HCT116 (cell line): Measurements from ENCODE around the gene HIGD2A. TPM values are rescaled to one million over a fixed set of nuclear protein-coding genes. Genes with fewer than 3 reads are reported as not detected.

Experiments
- ATAC-seq: fragments of 200-7000 bp; cut with Tn5 transposase; 2 replicates; pipeline ENCODE4 v1.9.1; 2020; ENCODE audit warnings: mild to moderate bottlenecking, moderate library complexity
- BruUV-seq: library from RNA; stranded (reverse); fragments of 400-500 nt; replicated peaks from 2 replicates; lab custom pipeline; 2021; lab: Mats Ljungman, UMichigan
- CTCF ChIA-PET: fragments of 300-600 bp; sonication (Branson Sonifier 250); formaldehyde crosslinking; loops from one replicate; lab custom pipeline; 2021; ENCODE audit warnings: antibody characterized with exemption; lab: Charles Lee
- POLR2A ChIA-PET: fragments of 300-600, 350-600 bp; sonication (Branson Sonifier 250); formaldehyde crosslinking; loops from one replicate; lab custom pipeline; 2021; ENCODE audit warnings: antibody characterized with exemption; lab: Charles Lee
- RAD21 ChIA-PET, 2 experiments: fragments of 300-600 bp; sonication (Branson Sonifier 250); formaldehyde crosslinking; loops; one replicate each; lab custom pipeline; 2023; ENCODE audit warnings: low total read pairs in 2 of 2; ENCODE audit not compliant: uncharacterized antibody in 2 of 2, unreplicated experiment in 2 of 2, low non-redundant PET in 1 of 2; lab: Charles Lee
- DNase-seq: peaks from one replicate; pipeline ENCODE4 v3.0.0-alpha.2; 2010; ENCODE audit warnings: low read depth, low spot score
- H2AFZ ChIP-seq: fragments of 200-600 bp; shearing (Covaris generic), sonication (generic); 2 replicates; pipeline ENCODE4 v1.6.1; 2017; ENCODE audit warnings: low read depth, mixed run types, mixed read lengths, antibody characterized with exemption, low read length; ENCODE audit not compliant: poor library complexity, severe bottlenecking
- H3K27ac ChIP-seq: 2 replicates; pipeline ENCODE4 v1.5.1; 2012; ENCODE audit warnings: low read depth, low read length
- H3K27me3 ChIP-seq: fragments of 200-600 bp; sonication (generic); 2 replicates; pipeline ENCODE4 v1.6.1; 2016; ENCODE audit warnings: mixed run types, low read length, mixed read lengths; ENCODE audit not compliant: insufficient read depth
- H3K36me3 ChIP-seq, 2 experiments: fragments of 200-500 bp in 1 of 2; fragments of 200-600 bp in 1 of 2; sonication (Bioruptor generic) in 1 of 2; sonication (generic) in 1 of 2; 2 replicates each; pipeline versions ENCODE4 v1.5.1 to v1.6.1; 2014 to 2016; ENCODE audit warnings: low read length in 2 of 2, inconsistent platforms in 1 of 2, mixed read lengths in 1 of 2, mixed run types in 1 of 2; ENCODE audit not compliant: insufficient read depth in 2 of 2, control insufficient read depth in 1 of 2
- H3K4me1 ChIP-seq, 2 experiments: fragments of 200-600 bp in 1 of 2; sonication (generic) in 1 of 2; 2 replicates each; pipeline versions ENCODE4 v1.5.1 to v1.6.1; 2012 to 2017; ENCODE audit warnings: low read length in 2 of 2, inconsistent platforms in 1 of 2, mild to moderate bottlenecking in 1 of 2, mixed read lengths in 1 of 2, mixed run types in 1 of 2, moderate library complexity in 1 of 2; ENCODE audit not compliant: insufficient read depth in 2 of 2, control insufficient read depth in 1 of 2
- H3K4me2 ChIP-seq: fragments of 200-600 bp; sonication (generic); 2 replicates; pipeline ENCODE4 v1.6.1; 2017; ENCODE audit warnings: mixed run types, low read length, mixed read lengths
- H3K4me3 ChIP-seq, 2 experiments: fragments of 200-600 bp in 1 of 2; sonication (generic) in 1 of 2; replicated peaks in 1 of 2; 2 replicates each; pipeline ENCODE4 v1.5.1; 2011 to 2016; ENCODE audit warnings: low read length in 2 of 2, control low read depth in 1 of 2, low read depth in 1 of 2, mild to moderate bottlenecking in 1 of 2, mixed read lengths in 1 of 2, mixed run types in 1 of 2
- H3K79me2 ChIP-seq: fragments of 200-600 bp; sonication (generic); 2 replicates; pipeline ENCODE4 v1.6.1; 2017; ENCODE audit warnings: mild to moderate bottlenecking, mixed run types, low read length, moderate library complexity, mixed read lengths; ENCODE audit not compliant: insufficient read depth
- H3K9ac ChIP-seq: fragments of 200-600 bp; sonication (generic); 2 replicates; pipeline ENCODE4 v1.6.1; 2016; ENCODE audit warnings: low read length, mixed read lengths
- H3K9me2 ChIP-seq: fragments of 200-600 bp; sonication (generic), shearing (Covaris generic); 2 replicates; pipeline ENCODE4 v1.6.1; 2017; ENCODE audit warnings: mixed run types, mild to moderate bottlenecking, moderate library complexity; ENCODE audit not compliant: insufficient read depth
- H3K9me3 ChIP-seq, 2 experiments: fragments of 200-500 bp in 1 of 2; fragments of 200-600 bp in 1 of 2; sonication (Bioruptor generic) in 1 of 2; sonication (generic) in 1 of 2; 2 replicates each; pipeline ENCODE4 v1.6.1; 2014 to 2017; ENCODE audit warnings: low read length in 2 of 2, mixed read lengths in 2 of 2, inconsistent platforms in 1 of 2, low read depth in 1 of 2, mild to moderate bottlenecking in 1 of 2, mixed run types in 1 of 2, moderate library complexity in 1 of 2; ENCODE audit not compliant: control insufficient read depth in 1 of 2, insufficient read depth in 1 of 2
- H4K20me1 ChIP-seq: fragments of 200-600 bp; sonication (generic), shearing (Covaris generic); 2 replicates; pipeline ENCODE4 v1.6.1; 2017; ENCODE audit warnings: mixed run types, mild to moderate bottlenecking, moderate library complexity; ENCODE audit not compliant: insufficient read depth
- EZH2phosphoT487 ChIP-seq: fragments of 200-600 bp; IDR thresholded peaks from 2 replicates; pipeline ENCODE4 v1.6.1; 2018; ENCODE audit warnings: antibody characterized with exemption, borderline replicate concordance
- SP1 ChIP-seq: IDR thresholded peaks from 2 replicates; pipeline ENCODE4 v1.6.1; 2012; ENCODE audit warnings: low read depth
- ZBTB33 ChIP-seq: IDR thresholded peaks from 2 replicates; pipeline ENCODE4 v1.6.1; 2011; ENCODE audit warnings: mild to moderate bottlenecking, low read length, moderate library complexity; ENCODE audit not compliant: insufficient replicate concordance; ENCODE audit errors: extremely low read depth
- intact Hi-C: fragments of 100-400 bp; cut with micrococcal nuclease; formaldehyde crosslinking; loops from 2 replicates; pipeline ENCODE4 v1.10.0; 2022
- total RNA-seq: library from RNA; stranded (reverse); gene quantifications from one replicate; pipeline ENCODE4 v1.2.1, GENCODE V29; 2021; ENCODE audit not compliant: unreplicated experiment

Gene HIGD2A
- total RNA-seq, 1 experiment from 2014 or later, result 130 TPM

- peak; percentile 98 for TF ChIP-seq ZBTB33
These were observed 26.9 kb upstream of the HIGD2A start, which contains the start of gene KIAA1191 (continued) for GRCh38 chr5:176361437-176362232.

DNA sequence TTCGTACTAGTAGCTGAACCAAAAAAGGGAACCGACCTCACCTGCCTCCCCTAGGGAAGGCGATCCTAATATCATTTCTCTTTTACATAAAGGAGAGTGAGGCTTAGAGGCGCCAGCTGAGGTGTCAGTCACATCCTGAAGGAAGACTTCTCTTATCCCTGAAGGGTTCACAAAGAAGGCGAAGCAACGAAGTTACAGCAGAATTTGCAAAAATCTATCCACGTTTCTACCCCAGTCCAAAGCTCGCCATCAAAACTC lies 26.4 kb upstream of the HIGD2A start:
- Histone ChIP-seq H3K4me3 (peak overlapping the region; percentile 97 to 100), H3K27me3 (no peaks in the 10 kb centered on the region), H3K36me3 (peaks cover 3 to 14% of the 10 kb centered on the region in 2 experiments; a peak in 1 of 4 replicates), H3K4me2 (peak overlapping the region; percentile 98), H3K27ac (no peak overlapping the region), H3K9me2 (no peaks in the 10 kb centered on the region), H3K9ac (peak overlapping the region; percentile 96), H2AFZ (peak overlapping the region; percentile 80), H3K79me2 (peaks cover 34% of the 10 kb centered on the region), H3K9me3 (no peaks in the 10 kb centered on the region), H3K4me1 (peaks cover 0 to 11% of the 10 kb centered on the region in 2 experiments; a peak in 2 of 4 replicates), H4K20me1 (0 out of 2 replicates have a peak, but pooled peaks cover 5% of the 10 kb centered on the region)
- CTCF ChIA-PET, result interaction anchor here (1.1 kb wide), 1 partner anchor 209 kb away, joined by 3 read pairs; no protein-coding TSS in a partner anchor
- no TSS peak for BruUV-seq
- no peak for TF ChIP-seq EZH2phosphoT487
- no peak for TF ChIP-seq SP1
- intact Hi-C loops, result no loop called here
- ATAC-seq, result no peak
- POLR2A ChIA-PET, result interaction anchor here (0.7 to 1.2 kb wide), 3 partner anchors 8 to 19 kb away, joined by 3 to 5 read pairs (median 3); no protein-coding TSS in a partner anchor
- RAD21 ChIA-PET, result no interaction called here
- no peak for DNase-seq
